ENCODE measurements around the gene LRRC8B. TPM values are rescaled to one million over a fixed set of nuclear protein-coding genes. Genes with fewer than 3 reads are reported as not detected.

Gene LRRC8B
- polyA plus RNA-seq, 3 donors, result 4.5 to 9.1 (median 7.9) TPM

DNA sequence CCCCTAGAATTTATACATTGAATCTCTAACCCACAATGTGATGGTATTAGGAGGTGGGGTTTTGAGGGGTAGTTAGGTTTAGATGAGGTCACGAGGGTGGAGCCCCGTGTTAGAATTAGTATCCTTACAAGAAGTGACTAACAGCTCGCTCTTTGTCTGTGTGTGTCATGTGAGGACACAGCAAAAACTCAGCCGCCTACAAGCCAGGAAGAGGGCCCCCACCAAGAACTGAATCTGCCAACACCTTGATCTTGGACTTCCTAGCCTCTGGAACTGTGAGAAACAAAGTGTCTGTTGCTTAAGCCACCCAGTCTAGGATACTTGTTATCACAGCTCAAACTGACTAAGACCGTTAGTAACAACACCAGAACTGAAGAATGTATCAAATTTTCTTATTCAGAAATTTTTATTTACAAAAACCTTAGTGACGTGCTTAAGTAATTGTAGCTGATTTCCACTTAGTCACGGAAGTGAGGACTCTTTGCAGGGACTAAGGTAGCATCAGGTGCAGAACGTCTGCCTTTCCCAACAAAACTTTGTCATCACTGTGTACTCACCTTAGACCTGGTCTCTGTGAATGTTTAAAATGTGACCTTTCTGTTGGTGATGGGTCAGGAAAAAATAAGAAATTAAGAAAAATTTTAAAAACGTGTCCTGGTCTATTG is 83.8 kb downstream of the LRRC8B start:
- Mint-ChIP-seq H3K36me3 (peaks cover 15 to 19% of the 10 kb centered on the region in 2 donors), H3K27me3 (ENCODE audit: low read depth in 3 of 3) (peaks cover 0 to 2% (median 0%) of the 10 kb centered on the region in 3 donors), H3K4me3 (no peak overlapping the region), H3K9me3 (no peaks in the 10 kb centered on the region), H3K4me1 (peaks cover 4% of the 10 kb centered on the region), H3K27ac (peak overlapping the region in 1 of 7 donors; percentile 74)
- Histone ChIP-seq H3K9me3 (replicated peaks in 1 of 2; ENCODE audit: control insufficient read depth in 1 of 2, insufficient read depth in 1 of 2, low read length in 2 of 2) (no peaks in the 10 kb centered on the region), H2AFZ (ENCODE audit: insufficient read depth, low read depth, low read length, poor library complexity, severe bottlenecking) (no peak overlapping the region), H3K79me2 (ENCODE audit: insufficient read depth, low read length) (no peaks in the 10 kb centered on the region), H3K36me3 (replicated peaks in 1 of 2; ENCODE audit: control insufficient read depth in 1 of 2, insufficient read depth in 2 of 2, low read length in 2 of 2) (peaks cover 0 to 12% of the 10 kb centered on the region in 2 donors), H4K20me1 (ENCODE audit: insufficient read depth, low read length) (no peaks in the 10 kb centered on the region), H3K4me2 (replicated peaks; ENCODE audit: extremely low read depth, low read length, poor library complexity, severe bottlenecking) (no peak overlapping the region), H3K27me3 (ENCODE audit: control insufficient read depth in 2 of 2, insufficient read depth in 2 of 2, low read length in 2 of 2) (no peaks in the 10 kb centered on the region), H3K4me1 (ENCODE audit: control insufficient read depth in 1 of 2, insufficient read depth in 2 of 2, low read length in 2 of 2) (no peaks in the 10 kb centered on the region), H3K9ac (ENCODE audit: insufficient read depth, low read length, poor library complexity, severe bottlenecking) (no peak overlapping the region), H3K27ac (ENCODE audit: low read depth in 1 of 2, low read length in 2 of 2) (no peak overlapping the region), H3K4me3 (replicated peaks in 1 of 3; ENCODE audit: low read depth in 2 of 3, low read length in 3 of 3) (no peak overlapping the region)
- DNase-seq, result no peak
- 83% methylated on average over 4 of the region's 9 CpGs for WGBS (ENCODE audit: insufficient coverage)
- TF ChIP-seq, protein P1, sequence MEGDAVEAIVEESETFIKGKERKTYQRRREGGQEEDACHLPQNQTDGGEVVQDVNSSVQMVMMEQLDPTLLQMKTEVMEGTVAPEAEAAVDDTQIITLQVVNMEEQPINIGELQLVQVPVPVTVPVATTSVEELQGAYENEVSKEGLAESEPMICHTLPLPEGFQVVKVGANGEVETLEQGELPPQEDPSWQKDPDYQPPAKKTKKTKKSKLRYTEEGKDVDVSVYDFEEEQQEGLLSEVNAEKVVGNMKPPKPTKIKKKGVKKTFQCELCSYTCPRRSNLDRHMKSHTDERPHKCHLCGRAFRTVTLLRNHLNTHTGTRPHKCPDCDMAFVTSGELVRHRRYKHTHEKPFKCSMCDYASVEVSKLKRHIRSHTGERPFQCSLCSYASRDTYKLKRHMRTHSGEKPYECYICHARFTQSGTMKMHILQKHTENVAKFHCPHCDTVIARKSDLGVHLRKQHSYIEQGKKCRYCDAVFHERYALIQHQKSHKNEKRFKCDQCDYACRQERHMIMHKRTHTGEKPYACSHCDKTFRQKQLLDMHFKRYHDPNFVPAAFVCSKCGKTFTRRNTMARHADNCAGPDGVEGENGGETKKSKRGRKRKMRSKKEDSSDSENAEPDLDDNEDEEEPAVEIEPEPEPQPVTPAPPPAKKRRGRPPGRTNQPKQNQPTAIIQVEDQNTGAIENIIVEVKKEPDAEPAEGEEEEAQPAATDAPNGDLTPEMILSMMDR (IDR thresholded peaks at IDR 0.05), result no peak
- intact Hi-C loops (cut with micrococcal nuclease), result no loop called here

DNA sequence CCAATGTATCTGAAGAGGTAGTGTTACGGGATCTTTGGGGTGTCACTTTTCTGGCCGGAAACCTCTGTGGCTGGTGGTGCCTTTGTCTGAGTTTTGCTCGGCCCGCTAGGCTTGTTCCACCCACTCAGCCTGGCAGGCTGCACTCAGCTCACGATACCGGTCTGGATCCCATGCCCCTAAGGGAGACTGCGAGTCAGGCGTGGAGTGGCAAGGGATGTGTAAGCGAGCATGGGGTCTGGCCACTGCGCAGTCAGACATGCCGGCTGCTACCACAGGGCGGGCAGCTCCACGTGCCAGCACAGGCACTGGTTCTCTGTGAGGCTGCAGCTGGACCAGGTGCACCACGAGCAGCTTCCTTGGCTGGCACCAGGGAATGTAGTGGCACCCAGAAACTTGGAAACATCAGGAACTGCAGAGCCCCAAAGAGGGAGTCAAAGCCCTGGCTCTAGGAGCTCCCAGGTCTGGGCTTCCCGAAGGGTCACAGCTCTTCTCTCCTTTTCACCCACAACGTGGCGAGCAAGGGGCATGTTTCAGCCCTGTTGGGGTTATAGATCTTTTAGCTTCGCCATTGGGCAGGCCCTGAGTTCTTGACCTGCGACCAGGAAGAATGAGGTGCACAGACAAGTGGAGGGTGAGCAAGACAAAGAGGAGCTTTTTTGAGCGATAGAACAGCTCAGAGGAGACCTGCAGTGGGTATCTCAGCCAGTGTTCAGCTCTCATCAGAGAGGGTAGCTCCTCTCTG is 84.5 kb downstream of the LRRC8B start:
- no peak for DNase-seq
- H3K27me3 ChIP-seq (ENCODE audit: control insufficient read depth in 2 of 2, insufficient read depth in 2 of 2, low read length in 2 of 2), result no peaks in the 10 kb centered on the region
- H3K9ac ChIP-seq (ENCODE audit: insufficient read depth, low read length, poor library complexity, severe bottlenecking), result no peak overlapping the region
- WGBS (ENCODE audit: insufficient coverage), result over 99% methylated on average over 17 of the region's 20 CpGs
- TF ChIP-seq, protein P1 (IDR thresholded peaks at IDR 0.05), result no peak
- no peak overlapping the region for H3K4me2 ChIP-seq (replicated peaks; ENCODE audit: extremely low read depth, low read length, poor library complexity, severe bottlenecking)
- H3K4me1 ChIP-seq (ENCODE audit: control insufficient read depth in 1 of 2, insufficient read depth in 2 of 2, low read length in 2 of 2), result no peaks in the 10 kb centered on the region
- no peaks in the 10 kb centered on the region for H3K79me2 ChIP-seq (ENCODE audit: insufficient read depth, low read length)
- H3K36me3 Mint-ChIP-seq, result peaks cover 15 to 20% of the 10 kb centered on the region in 2 donors
- no peaks in the 10 kb centered on the region for H3K9me3 ChIP-seq (replicated peaks in 1 of 2; ENCODE audit: control insufficient read depth in 1 of 2, insufficient read depth in 1 of 2, low read length in 2 of 2)
- H3K4me1 Mint-ChIP-seq, result peaks cover 4% of the 10 kb centered on the region
- intact Hi-C loops (cut with micrococcal nuclease), result no loop called here
- no peaks in the 10 kb centered on the region for H4K20me1 ChIP-seq (ENCODE audit: insufficient read depth, low read length)
- H3K27ac ChIP-seq (ENCODE audit: low read depth in 1 of 2, low read length in 2 of 2), result no peak overlapping the region
- H3K36me3 ChIP-seq (replicated peaks in 1 of 2; ENCODE audit: control insufficient read depth in 1 of 2, insufficient read depth in 2 of 2, low read length in 2 of 2), result peaks cover 0 to 12% of the 10 kb centered on the region in 2 donors
- peak overlapping the region in 1 of 7 donors; percentile 74 for H3K27ac Mint-ChIP-seq
- peaks cover 0 to 2% (median 0%) of the 10 kb centered on the region in 3 donors for H3K27me3 Mint-ChIP-seq (ENCODE audit: low read depth in 3 of 3)
- H3K4me3 ChIP-seq (replicated peaks in 1 of 3; ENCODE audit: low read depth in 2 of 3, low read length in 3 of 3), result no peak overlapping the region
- H2AFZ ChIP-seq (ENCODE audit: insufficient read depth, low read depth, low read length, poor library complexity, severe bottlenecking), result no peak overlapping the region
- H3K9me3 Mint-ChIP-seq, result no peaks in the 10 kb centered on the region
- H3K4me3 Mint-ChIP-seq, result no peak overlapping the region
